Choroid plexus epithelial cell (primary cell): ENCODE results near the gene NQO2.
"Not testable (repeated sequence)": the region's sequence is repeated elsewhere in the genome, so short reads cannot be mapped to it uniquely, and the experiment has no call there.

Experiments used
- DNase-seq: peaks from one replicate; pipeline ENCODE4 v3.0.0-alpha.2; 2010; ENCODE audit warnings: low read depth
- H3K4me3 ChIP-seq: 2 replicates; pipeline ENCODE4 v1.5.1; 2011; ENCODE audit warnings: low read depth, mild to moderate bottlenecking, control low read depth, low read length, moderate library complexity
- CTCF ChIP-seq: conservative IDR thresholded peaks from 2 replicates; pipeline ENCODE4 v1.5.1; 2011; ENCODE audit warnings: low read depth, mild to moderate bottlenecking, control low read depth, inconsistent platforms, low read length, moderate library complexity

NQO2 gene

GRCh38 chr6:3061501-3061941, 61.8 kb downstream of the NQO2 start:
- DNase-seq: peak; percentile 88
- TF ChIP-seq CTCF: peak; percentile 44
- no peak overlapping the region for H3K4me3 ChIP-seq

GRCh38 chr6:3063340-3063732, 63.6 kb downstream of the NQO2 start:
- H3K4me3 ChIP-seq: peak overlapping the region; percentile 75
- not testable (repeated sequence) for DNase-seq

GRCh38 chr6:3063733-3064700, 64.3 kb downstream of the NQO2 start:
- TF ChIP-seq CTCF: no peak
- peak; percentile 95 for DNase-seq
- H3K4me3 ChIP-seq: peak overlapping the region; percentile 75

GRCh38 chr6:3068329-3069214, 68.9 kb downstream of the NQO2 start, which contains the start of gene RIPK1:
RIPK1 (plus strand) TSS chr6:3068494; CDS start chr6:3076824, 8,330 bp downstream.
- peak; percentile 40 for TF ChIP-seq CTCF
- peak; percentile 88 for DNase-seq

More at GRCh38 chr6:3068329-3069214, 68.9 kb downstream of the NQO2 start, which contains the start of gene RIPK1:
- H3K4me3 ChIP-seq: peak within 1 kb of the TSS; percentile 81
